ENCODE data around the gene STIM2.

DNA sequence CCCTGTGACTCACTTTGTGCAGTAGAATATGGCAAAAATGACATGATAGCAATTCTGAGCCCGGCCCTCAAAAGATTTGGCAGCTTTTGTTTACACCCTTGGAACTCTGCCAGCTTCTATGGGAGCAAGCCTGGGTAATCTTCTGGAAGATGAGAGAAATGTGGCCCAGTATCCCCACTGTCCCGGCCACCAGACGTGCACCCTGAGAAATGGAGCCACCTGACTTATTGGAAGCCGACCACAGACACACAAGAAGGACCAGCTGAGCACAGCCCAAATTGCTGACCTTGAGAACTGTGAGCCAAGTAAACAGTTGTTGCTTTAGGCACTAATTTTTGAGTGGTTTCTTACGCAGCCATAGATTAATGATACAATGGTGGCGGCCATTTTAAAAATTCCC is 197.0 kb downstream of the STIM2 start:
- no peak for TF ChIP-seq POLR2A (IDR thresholded peaks at IDR 0.05; ENCODE audit: low read depth, low read length)
- TF ChIP-seq POLR2AphosphoS5 (IDR thresholded peaks at IDR 0.05; ENCODE audit: low read depth, low read length) = no peak
- no peak for TF ChIP-seq TAF1 (IDR thresholded peaks at IDR 0.05; ENCODE audit: low read depth, low read length)
- no peak for TF ChIP-seq PAX5 (IDR thresholded peaks at IDR 0.05; ENCODE audit: insufficient read depth, low read length, severe bottlenecking)
- TF ChIP-seq SPI1 (IDR thresholded peaks at IDR 0.05; ENCODE audit: low read depth, low read length) = no peak

Data from GM12891 (cell line).